GM12864 (cell line): ENCODE measurements around the gene WBP2.

Experiments
- DNase-seq: peaks from one replicate; pipeline ENCODE4 v3.0.0-alpha.2; 2011; ENCODE audit warnings: low read depth
- H3K4me3 ChIP-seq: 2 replicates; pipeline ENCODE4 v1.5.1; 2011; ENCODE audit warnings: mild to moderate bottlenecking, low read depth, low read length, control low read depth
- TF ChIP-seq, protein P1 (sequence below): IDR thresholded peaks from 2 replicates; pipeline ENCODE4 v1.5.1; 2011; ENCODE audit warnings: low read depth, mild to moderate bottlenecking, moderate library complexity, low read length, control low read depth, inconsistent platforms; ENCODE audit errors: missing control alignments

Gene WBP2

DNA sequence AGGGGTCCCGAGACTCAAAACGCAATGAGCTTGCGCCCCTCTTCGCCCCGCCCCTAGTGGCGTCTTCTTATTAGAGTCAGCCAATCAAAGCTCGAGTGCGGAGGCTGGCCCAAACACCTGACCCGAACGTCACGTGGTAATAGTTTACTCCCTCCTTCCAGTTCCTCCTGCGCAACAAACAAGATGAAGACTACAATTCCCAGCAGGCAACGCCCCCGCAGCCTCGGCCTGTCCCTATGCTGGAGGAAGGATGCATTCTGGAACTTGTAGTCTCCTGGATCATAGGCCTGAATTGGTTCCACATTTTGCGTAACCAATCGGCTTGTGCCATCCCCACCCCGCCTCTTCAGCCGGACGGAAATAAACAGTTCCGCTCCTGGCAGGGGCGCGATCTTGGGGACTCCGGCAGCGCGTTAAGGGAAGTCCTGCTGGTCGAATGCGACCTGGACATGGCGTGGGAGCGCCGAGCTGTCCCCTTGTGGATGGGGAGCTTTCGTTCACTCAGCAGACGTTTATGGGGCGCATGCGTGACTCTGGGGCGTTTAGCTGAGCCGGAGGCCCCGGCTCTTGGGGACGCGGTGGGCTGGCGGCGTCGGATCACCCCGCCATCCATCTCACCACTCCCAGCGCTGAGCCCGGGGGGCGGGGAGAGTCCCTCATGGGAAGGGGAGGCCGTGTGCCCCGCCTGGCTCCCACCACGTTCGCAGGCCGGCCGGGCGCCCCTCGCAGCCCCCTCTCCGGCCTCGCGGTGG is at the start of gene WBP2:
WBP2 (minus strand) TSS at position 26 of the 752 bp plus-strand sequence. CDS start 38 bp downstream, outside the sequence.
- TF ChIP-seq, protein P1, sequence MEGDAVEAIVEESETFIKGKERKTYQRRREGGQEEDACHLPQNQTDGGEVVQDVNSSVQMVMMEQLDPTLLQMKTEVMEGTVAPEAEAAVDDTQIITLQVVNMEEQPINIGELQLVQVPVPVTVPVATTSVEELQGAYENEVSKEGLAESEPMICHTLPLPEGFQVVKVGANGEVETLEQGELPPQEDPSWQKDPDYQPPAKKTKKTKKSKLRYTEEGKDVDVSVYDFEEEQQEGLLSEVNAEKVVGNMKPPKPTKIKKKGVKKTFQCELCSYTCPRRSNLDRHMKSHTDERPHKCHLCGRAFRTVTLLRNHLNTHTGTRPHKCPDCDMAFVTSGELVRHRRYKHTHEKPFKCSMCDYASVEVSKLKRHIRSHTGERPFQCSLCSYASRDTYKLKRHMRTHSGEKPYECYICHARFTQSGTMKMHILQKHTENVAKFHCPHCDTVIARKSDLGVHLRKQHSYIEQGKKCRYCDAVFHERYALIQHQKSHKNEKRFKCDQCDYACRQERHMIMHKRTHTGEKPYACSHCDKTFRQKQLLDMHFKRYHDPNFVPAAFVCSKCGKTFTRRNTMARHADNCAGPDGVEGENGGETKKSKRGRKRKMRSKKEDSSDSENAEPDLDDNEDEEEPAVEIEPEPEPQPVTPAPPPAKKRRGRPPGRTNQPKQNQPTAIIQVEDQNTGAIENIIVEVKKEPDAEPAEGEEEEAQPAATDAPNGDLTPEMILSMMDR, result peak; percentile 36
- peak within 1 kb of the TSS; percentile 75 for H3K4me3 ChIP-seq
- DNase-seq, result peak; percentile 100

- TF ChIP-seq, protein P1, result no peak
- no peak for DNase-seq
Measured at GRCh38 chr17:75902406-75902805, 47.3 kb upstream of the WBP2 start.

GRCh38 chr17:75901727-75902126 is 46.6 kb upstream of the WBP2 start:
- TF ChIP-seq, protein P1, result no peak
- no peak overlapping the region for H3K4me3 ChIP-seq
- no peak for DNase-seq

More at GRCh38 chr17:75902406-75902805, 47.3 kb upstream of the WBP2 start:
- H3K4me3 ChIP-seq, result no peak overlapping the region

DNA sequence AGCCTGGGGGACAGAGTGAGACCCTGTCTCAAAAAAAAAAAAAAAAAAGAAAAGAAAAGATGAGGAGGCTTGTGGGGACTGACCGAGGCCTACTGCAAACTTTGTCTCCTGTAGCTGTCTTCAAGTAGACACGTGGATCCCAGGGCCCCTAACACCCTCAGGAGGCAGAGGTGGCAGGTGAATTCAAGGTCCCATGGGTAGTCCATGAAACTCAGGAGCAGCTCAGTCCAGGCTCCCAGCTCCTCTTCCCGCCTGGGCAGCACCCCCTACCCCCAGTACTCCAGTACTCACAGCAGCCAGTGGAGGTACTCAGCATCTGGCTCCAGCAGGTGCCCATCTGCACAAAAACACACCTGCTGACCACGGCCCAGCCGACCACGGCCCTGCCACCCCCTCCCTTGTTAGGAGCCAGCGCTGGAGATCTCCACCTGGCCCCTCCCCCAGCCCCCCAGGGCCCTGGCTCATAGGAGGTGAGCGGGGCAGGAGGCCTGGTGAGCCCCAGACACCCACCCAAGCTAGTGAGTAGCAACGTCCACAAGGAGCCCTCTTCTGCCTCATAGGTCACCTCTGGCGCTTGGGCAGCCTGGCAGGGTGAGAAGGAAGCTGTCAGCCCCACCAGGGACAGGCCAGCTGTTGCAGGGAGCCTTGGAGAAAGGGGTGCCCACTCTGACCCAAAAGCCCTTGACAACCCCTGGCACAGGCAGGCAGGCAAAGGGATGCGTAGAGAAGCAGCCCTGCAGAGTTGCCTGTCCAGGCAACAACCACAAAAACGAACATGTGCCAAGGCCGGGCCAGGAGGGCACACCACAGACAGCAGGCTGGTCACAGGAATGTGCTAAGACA is 45.8 kb upstream of the WBP2 start:
- no peak for DNase-seq
- H3K4me3 ChIP-seq, result no peak overlapping the region
- TF ChIP-seq, protein P1, result no peak

DNA sequence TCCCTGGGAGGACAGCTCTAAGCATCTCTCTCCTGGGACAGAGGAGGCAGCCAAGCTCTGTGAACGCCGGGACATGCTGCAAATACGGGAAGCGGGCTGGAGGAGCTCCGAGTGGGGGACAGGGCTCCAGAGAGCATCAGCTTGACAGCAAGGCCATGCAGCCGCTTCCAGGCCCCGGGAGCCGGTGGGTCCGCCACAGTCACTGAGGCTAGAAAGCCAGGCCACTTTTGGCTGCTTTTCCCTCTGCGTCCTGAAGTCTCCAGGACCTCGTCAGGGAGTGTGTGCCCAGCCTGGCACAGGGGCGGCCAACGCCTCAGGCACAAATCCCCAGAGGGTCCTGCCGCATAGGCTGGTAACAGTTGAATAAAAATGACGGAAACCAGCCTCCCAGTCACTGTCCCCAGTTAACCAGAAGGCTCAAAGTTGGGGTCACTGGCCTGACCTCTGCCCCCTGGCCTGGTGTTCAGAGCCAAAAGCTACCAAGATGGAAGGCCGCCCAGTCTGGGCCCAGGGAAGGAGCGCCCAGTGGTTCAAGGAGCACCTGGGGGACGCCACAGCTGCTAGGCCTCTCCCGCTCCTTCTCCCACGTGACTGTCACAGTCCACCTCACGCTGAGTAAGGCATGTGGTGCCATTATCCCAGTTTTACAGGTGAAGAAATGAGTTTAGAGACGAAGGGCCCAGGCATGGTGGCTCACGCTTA is 44.8 kb upstream of the WBP2 start:
- TF ChIP-seq, protein P1, result no peak
- no peak for DNase-seq

GRCh38 chr17:75899353-75899752 is 44.2 kb upstream of the WBP2 start:
- no peak overlapping the region for H3K4me3 ChIP-seq
- TF ChIP-seq, protein P1, result no peak
- DNase-seq, result no peak

More for the DNA sequence above, 44.8 kb upstream of the WBP2 start:
- no peak overlapping the region for H3K4me3 ChIP-seq
